Kidney (tissue), 14 donors: Measurements from ENCODE around the gene CIRBP. TPM values are rescaled to one million over a fixed set of nuclear protein-coding genes. Genes with fewer than 3 reads are reported as not detected.

Source experiments
- DNase-seq, 5 donors: peaks; one replicate each; pipeline ENCODE4 v3.0.0-alpha.2; 2013 to 2020
- FAIRE-seq: peaks from 2 replicates; lab custom pipeline; 2012; peaks lifted over from hg19 to GRCh38; lab: Jason Lieb, UNC
- H3K27ac ChIP-seq, 2 donors: one replicate each; pipeline ENCODE4 v1.7.0; 2013; ENCODE audit warnings: low read depth in 2 of 2, low read length in 2 of 2, inconsistent platforms in 1 of 2
- H3K27me3 ChIP-seq: one replicate; pipeline ENCODE4 v1.7.1; 2013; ENCODE audit warnings: low read length, inconsistent platforms; ENCODE audit not compliant: control insufficient read depth, insufficient read depth
- H3K36me3 ChIP-seq, 3 donors: one replicate each; pipeline versions ENCODE4 v1.7.0 to v1.7.1; 2013; ENCODE audit warnings: low read length in 3 of 3, control low read depth in 1 of 3, inconsistent platforms in 1 of 3; ENCODE audit not compliant: insufficient read depth in 3 of 3, control insufficient read depth in 2 of 3
- H3K4me1 ChIP-seq, 3 donors: one replicate each; pipeline versions ENCODE4 v1.7.0 to v1.7.1; 2013; ENCODE audit warnings: low read length in 3 of 3, inconsistent platforms in 1 of 3, low read depth in 1 of 3; ENCODE audit not compliant: control insufficient read depth in 2 of 3, insufficient read depth in 2 of 3
- H3K4me3 ChIP-seq, 3 donors: one replicate each; pipeline versions ENCODE4 v1.7.0 to v1.8.1; 2013; ENCODE audit warnings: low read length in 3 of 3, control low read depth in 1 of 3, inconsistent platforms in 1 of 3
- H3K9ac ChIP-seq, 3 donors: one replicate each; pipeline versions ENCODE4 v1.7.0 to v1.7.1; 2013; ENCODE audit warnings: low read length in 3 of 3, control low read depth in 1 of 3, inconsistent platforms in 1 of 3
- H3K9me3 ChIP-seq, 3 donors: one replicate each; pipeline versions ENCODE4 v1.7.0 to v1.7.1; 2013; ENCODE audit warnings: low read length in 3 of 3, control low read depth in 1 of 3, inconsistent platforms in 1 of 3; ENCODE audit not compliant: control insufficient read depth in 2 of 3, insufficient read depth in 1 of 3
- CTCF ChIP-seq: IDR thresholded peaks from 3 replicates; pipeline ENCODE4 v1.5.1; 2012; ENCODE audit warnings: mild to moderate bottlenecking, moderate library complexity, borderline replicate concordance; ENCODE audit not compliant: insufficient read depth; ENCODE audit errors: extremely low read depth
- intact Hi-C: fragments of 100-400 bp; cut with DNase I; formaldehyde crosslinking; loops from one replicate; pipeline ENCODE4 v1.11.1; 2022
- polyA plus RNA-seq: library from polyadenylated mRNA; stranded (reverse); fragments of 350-450 nt; fragmentation: Illumina TruSeq; extraction: RNeasy Lipid Tissue Mini Kit (QIAGEN cat#74804); gene quantifications from one replicate; pipeline ENCODE4 v1.2.3, GENCODE V29; 2014; ENCODE audit warnings: low read depth, low replicate concordance; ENCODE audit not compliant: insufficient read depth
- total RNA-seq: library from RNA; stranded (reverse); fragmentation: NEBNext Ultra II Directional; extraction: Animal tissue kit (Norgen Biotek cat#: 25700); gene quantifications from one replicate; pipeline ENCODE4 v1.2.1, GENCODE V29; 2021
- donor health status: control.
- donor health status: control.
- donor health status: control.
- donor health status: control.
- donor health status: control.
- donor health status: DM: yes; HTN: yes; CAD: no.
- donor health status: Normal renal cell carcinoma (clear cell type).

The CIRBP gene
- total and polyA plus RNA-seq, 2 donors from 2014 or later, result 408 to 533 TPM

GRCh38 chr19:1294688-1295087, 25.6 kb downstream of the CIRBP start:
- Histone ChIP-seq H3K9ac (no peak overlapping the region), H3K4me3 (no peak overlapping the region), H3K27me3 (no peaks in the 10 kb centered on the region), H3K4me1 (peaks cover 0 to 3% (median 0%) of the 10 kb centered on the region in 3 donors), H3K36me3 (no peaks in the 10 kb centered on the region), H3K9me3 (no peaks in the 10 kb centered on the region), H3K27ac (no peak overlapping the region)
- DNase-seq, result peak in 1 of 5 donors; percentile 48
- intact Hi-C loops, result no loop called here
- no peak for FAIRE-seq
- TF ChIP-seq CTCF, result no peak

GRCh38 chr19:1295169-1296012, 26.3 kb downstream of the CIRBP start:
- Histone ChIP-seq H3K4me3 (no peak overlapping the region), H3K27ac (no peak overlapping the region), H3K4me1 (peaks cover 0 to 3% (median 0%) of the 10 kb centered on the region in 3 donors), H3K9ac (no peak overlapping the region), H3K9me3 (no peaks in the 10 kb centered on the region), H3K36me3 (no peaks in the 10 kb centered on the region), H3K27me3 (no peaks in the 10 kb centered on the region)
- TF ChIP-seq CTCF, result no peak
- DNase-seq (peak in 3 of 5 donors; percentile 56 to 76 (median 76)), FAIRE-seq (no peak)
- intact Hi-C loops, result no loop called here

- H3K4me1 ChIP-seq, result peaks cover 0 to 3% (median 0%) of the 10 kb centered on the region in 3 donors
- no peak for TF ChIP-seq CTCF
- H3K27me3 ChIP-seq, result no peaks in the 10 kb centered on the region
- no peaks in the 10 kb centered on the region for H3K36me3 ChIP-seq
- DNase-seq (no peak), FAIRE-seq (no peak)
- intact Hi-C loops, result no loop called here
- H3K9me3 ChIP-seq, result no peaks in the 10 kb centered on the region
- H3K27ac ChIP-seq, result no peak overlapping the region
- no peak overlapping the region for H3K4me3 ChIP-seq
- H3K9ac ChIP-seq, result no peak overlapping the region
Observed at GRCh38 chr19:1296078-1296477, 26.9 kb downstream of the CIRBP start.
